Measurements from ENCODE around the gene TNFRSF11A.

Gene TNFRSF11A

GRCh38 chr18:62386601-62387000 is 61.5 kb downstream of the TNFRSF11A start:
- peaks cover 17% of the 10 kb centered on the region for H3K4me1 ChIP-seq (ENCODE audit: insufficient read depth, low read length)
- H3K27me3 ChIP-seq (ENCODE audit: insufficient read depth, low read length), result no peaks in the 10 kb centered on the region
- no peak overlapping the region for H3K4me3 ChIP-seq (ENCODE audit: low read length)
- H3K27ac ChIP-seq (ENCODE audit: low read depth, low read length), result peak overlapping the region; percentile 3; the same call in 1 of the 2 replicates
- WGBS, result 77% methylated on average over 4 of the region's 4 CpGs
- H3K9me3 ChIP-seq (ENCODE audit: insufficient read depth, low read depth, low read length), result peaks cover 9% of the 10 kb centered on the region; the same call in 1 of the 2 replicates
- no peak overlapping the region for H3K9ac ChIP-seq (ENCODE audit: low read depth, low read length)
- no peaks in the 10 kb centered on the region for H3K36me3 ChIP-seq (ENCODE audit: insufficient read depth, low read length)

DNA sequence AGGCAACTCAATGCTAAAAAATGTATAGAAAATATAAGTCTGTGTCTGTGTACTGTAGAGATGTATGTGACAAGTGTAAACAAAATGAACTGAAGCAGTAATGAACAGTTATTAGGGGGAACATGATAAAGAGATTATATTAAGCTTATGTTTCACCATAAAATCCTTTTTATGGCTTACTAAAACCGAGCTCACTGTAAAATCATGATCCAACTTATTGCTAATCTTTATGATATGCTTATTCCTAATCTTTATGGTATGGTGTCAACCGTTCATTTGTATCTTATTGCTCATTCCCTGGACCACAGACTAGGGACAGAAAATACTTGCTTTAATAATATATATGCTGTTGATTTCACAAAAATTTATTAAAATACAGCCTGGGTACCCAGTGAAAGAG is 62.1 kb downstream of the TNFRSF11A start:
- no CpG with 5 or more reads among the region's 2 CpGs for WGBS
- no peak overlapping the region for H3K9ac ChIP-seq (ENCODE audit: low read depth, low read length)

DNA sequence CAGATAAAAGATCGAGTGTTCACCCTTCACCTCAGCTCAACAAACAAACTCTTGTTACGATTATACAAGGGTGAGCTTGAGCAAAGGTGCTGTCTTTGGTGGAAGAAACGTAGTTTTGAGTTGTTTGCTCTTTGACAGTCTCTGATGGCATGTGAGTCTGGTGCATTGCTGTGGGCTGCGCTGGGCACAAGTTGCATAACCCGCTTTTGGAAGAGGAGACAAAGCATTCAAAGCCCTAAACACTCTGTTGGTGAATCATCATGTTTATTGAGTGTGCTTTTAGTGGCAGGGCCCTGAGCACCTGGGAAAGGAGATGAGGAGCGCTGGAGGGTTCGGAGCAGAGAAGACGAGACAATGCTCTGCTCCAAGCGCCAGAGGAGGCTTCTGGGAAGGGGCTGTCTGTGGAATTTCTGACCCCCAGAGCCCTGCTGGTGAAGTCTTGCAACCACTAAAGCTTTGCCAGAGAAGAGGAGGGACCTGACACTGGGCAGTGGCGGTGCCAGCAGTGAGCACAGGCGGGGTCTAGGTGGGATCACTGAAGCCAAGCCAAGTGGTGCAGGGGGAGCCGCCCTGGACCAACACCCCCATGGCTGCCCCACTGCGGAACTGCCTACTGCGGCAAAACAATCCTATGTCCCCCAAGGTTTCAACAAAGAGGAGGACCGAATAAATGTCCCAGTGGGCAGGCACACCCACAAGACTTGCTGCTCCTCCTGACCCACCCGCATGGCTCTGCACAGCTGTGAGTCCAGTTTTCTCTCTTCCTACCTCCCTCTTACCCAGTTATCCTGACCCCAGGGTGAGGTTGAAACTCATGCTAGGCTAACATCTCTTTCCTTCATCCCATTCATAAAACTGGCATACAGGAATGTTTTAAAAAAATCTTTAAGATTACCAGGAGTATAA is 64.0 kb downstream of the TNFRSF11A start:
- Histone ChIP-seq H3K36me3 (ENCODE audit: insufficient read depth, low read length) (no peaks in the 10 kb centered on the region), H3K27me3 (ENCODE audit: insufficient read depth, low read length) (no peaks in the 10 kb centered on the region), H3K9me3 (ENCODE audit: insufficient read depth, low read depth, low read length) (peaks cover 9% of the 10 kb centered on the region; the same call in 1 of the 2 replicates), H3K9ac (ENCODE audit: low read depth, low read length) (no peak overlapping the region), H3K27ac (ENCODE audit: low read depth, low read length) (no peak overlapping the region), H3K4me3 (ENCODE audit: low read length) (no peak overlapping the region), H3K4me1 (ENCODE audit: insufficient read depth, low read length) (peaks cover 17% of the 10 kb centered on the region)
- WGBS, result 89% methylated on average over 16 of the region's 16 CpGs

More for the DNA sequence above, 62.1 kb downstream of the TNFRSF11A start:
- Histone ChIP-seq H3K36me3 (ENCODE audit: insufficient read depth, low read length) (no peaks in the 10 kb centered on the region), H3K4me3 (ENCODE audit: low read length) (no peak overlapping the region), H3K27ac (ENCODE audit: low read depth, low read length) (no peak overlapping the region), H3K4me1 (ENCODE audit: insufficient read depth, low read length) (peaks cover 17% of the 10 kb centered on the region), H3K27me3 (ENCODE audit: insufficient read depth, low read length) (no peaks in the 10 kb centered on the region), H3K9me3 (ENCODE audit: insufficient read depth, low read depth, low read length) (peaks cover 9% of the 10 kb centered on the region; the same call in 1 of the 2 replicates)

- 94% methylated on average over 11 of the region's 11 CpGs for WGBS
- Histone ChIP-seq H3K27me3 (ENCODE audit: insufficient read depth, low read length) (no peaks in the 10 kb centered on the region), H3K9ac (ENCODE audit: low read depth, low read length) (no peak overlapping the region), H3K4me1 (ENCODE audit: insufficient read depth, low read length) (peaks cover 17% of the 10 kb centered on the region), H3K36me3 (ENCODE audit: insufficient read depth, low read length) (no peaks in the 10 kb centered on the region), H3K9me3 (ENCODE audit: insufficient read depth, low read depth, low read length) (peaks cover 9% of the 10 kb centered on the region; the same call in 1 of the 2 replicates), H3K4me3 (ENCODE audit: low read length) (no peak overlapping the region), H3K27ac (ENCODE audit: low read depth, low read length) (no peak overlapping the region)
These were observed 64.8 kb downstream of the TNFRSF11A start for GRCh38 chr18:62389761-62390481.

DNA sequence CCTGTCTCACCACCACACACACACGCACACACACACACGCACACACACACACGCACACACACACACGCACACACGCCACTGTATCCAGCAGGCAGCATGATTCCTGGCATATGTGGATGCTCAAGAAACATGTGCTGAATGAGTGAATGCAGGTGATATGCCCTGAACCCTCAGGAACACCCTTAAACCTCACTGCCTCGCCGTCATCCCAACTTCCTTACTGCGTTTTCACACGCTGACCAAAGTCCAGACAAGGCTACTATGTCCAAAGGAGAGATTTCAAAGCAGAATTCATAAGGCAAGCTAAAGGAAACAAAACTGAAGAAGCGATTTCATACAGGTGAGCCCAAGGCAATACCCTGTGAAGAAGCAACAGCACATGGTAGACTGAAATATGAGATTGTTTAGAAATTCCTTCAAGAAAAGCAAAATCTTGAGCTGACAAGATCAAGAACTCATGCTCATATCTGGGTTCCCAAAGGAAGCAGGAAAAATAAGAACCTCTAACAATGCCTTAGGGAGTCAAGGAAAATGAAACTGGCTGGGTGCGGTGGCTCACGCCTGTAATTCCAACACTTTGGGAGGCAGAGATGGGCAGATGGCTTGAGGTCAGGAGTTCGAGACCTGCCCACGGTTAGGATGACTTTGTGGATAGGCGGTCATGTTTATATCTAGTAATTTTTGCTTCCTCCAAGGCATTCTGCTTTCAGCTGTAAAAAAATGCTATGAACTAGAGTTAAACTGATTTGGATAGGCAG is 69.1 kb downstream of the TNFRSF11A start:
- Histone ChIP-seq H3K4me3 (ENCODE audit: low read length) (no peak overlapping the region), H3K4me1 (ENCODE audit: insufficient read depth, low read length) (peaks cover 5% of the 10 kb centered on the region; the same call in 1 of the 2 replicates), H3K36me3 (ENCODE audit: insufficient read depth, low read length) (no peaks in the 10 kb centered on the region), H3K27me3 (ENCODE audit: insufficient read depth, low read length) (no peaks in the 10 kb centered on the region), H3K9ac (ENCODE audit: low read depth, low read length) (no peak overlapping the region), H3K27ac (ENCODE audit: low read depth, low read length) (no peak overlapping the region), H3K9me3 (ENCODE audit: insufficient read depth, low read depth, low read length) (peaks cover 9% of the 10 kb centered on the region; the same call in 1 of the 2 replicates)
- 95% methylated on average over 13 of the region's 15 CpGs for WGBS

DNA sequence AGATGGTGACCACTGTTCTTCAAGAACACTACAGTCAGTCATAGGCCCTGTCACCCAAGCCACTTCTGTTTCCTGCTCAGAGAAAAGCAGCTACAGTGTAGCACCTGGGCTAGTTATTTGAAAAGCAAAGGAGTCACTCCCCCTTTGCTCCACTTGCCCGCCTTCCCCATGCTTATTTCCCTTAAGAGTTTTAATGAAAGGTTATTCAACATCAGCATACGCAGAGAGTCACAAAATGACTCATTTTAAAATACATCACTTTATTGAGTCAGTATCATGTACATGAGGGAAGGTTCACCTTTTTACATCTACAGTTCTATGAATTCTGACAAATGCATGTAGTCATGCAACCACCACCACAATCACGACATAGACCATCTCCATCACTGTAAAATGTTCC is 71.3 kb downstream of the TNFRSF11A start:
- Histone ChIP-seq H3K9me3 (ENCODE audit: insufficient read depth, low read depth, low read length) (peaks cover 2% of the 10 kb centered on the region; the same call in 1 of the 2 replicates), H3K4me1 (ENCODE audit: insufficient read depth, low read length) (peaks cover 11% of the 10 kb centered on the region), H3K27ac (ENCODE audit: low read depth, low read length) (no peak overlapping the region), H3K4me3 (ENCODE audit: low read length) (no peak overlapping the region), H3K36me3 (ENCODE audit: insufficient read depth, low read length) (no peaks in the 10 kb centered on the region), H3K9ac (ENCODE audit: low read depth, low read length) (no peak overlapping the region), H3K27me3 (ENCODE audit: insufficient read depth, low read length) (no peaks in the 10 kb centered on the region)
- WGBS, result 94% methylated on average over 3 of the region's 3 CpGs

GRCh38 chr18:62396967-62397366 is 71.9 kb downstream of the TNFRSF11A start:
- Histone ChIP-seq H3K4me3 (ENCODE audit: low read length) (no peak overlapping the region), H3K27me3 (ENCODE audit: insufficient read depth, low read length) (no peaks in the 10 kb centered on the region), H3K4me1 (ENCODE audit: insufficient read depth, low read length) (peaks cover 11% of the 10 kb centered on the region), H3K9me3 (ENCODE audit: insufficient read depth, low read depth, low read length) (no peaks in the 10 kb centered on the region), H3K9ac (ENCODE audit: low read depth, low read length) (no peak overlapping the region), H3K27ac (ENCODE audit: low read depth, low read length) (no peak overlapping the region), H3K36me3 (ENCODE audit: insufficient read depth, low read length) (no peaks in the 10 kb centered on the region)
- 81% methylated on average over 3 of the region's 3 CpGs for WGBS

- Histone ChIP-seq H3K9me3 (ENCODE audit: insufficient read depth, low read depth, low read length) (no peaks in the 10 kb centered on the region), H3K4me1 (ENCODE audit: insufficient read depth, low read length) (peaks cover 11% of the 10 kb centered on the region), H3K27me3 (ENCODE audit: insufficient read depth, low read length) (no peaks in the 10 kb centered on the region), H3K36me3 (ENCODE audit: insufficient read depth, low read length) (no peaks in the 10 kb centered on the region), H3K27ac (ENCODE audit: low read depth, low read length) (no peak overlapping the region), H3K9ac (ENCODE audit: low read depth, low read length) (no peak overlapping the region), H3K4me3 (ENCODE audit: low read length) (no peak overlapping the region)
- 92% methylated on average over 6 of the region's 6 CpGs for WGBS
These were observed 73.2 kb downstream of the TNFRSF11A start for GRCh38 chr18:62398291-62398690.

GRCh38 chr18:62399276-62399675 is 74.2 kb downstream of the TNFRSF11A start:
- Histone ChIP-seq H3K27me3 (ENCODE audit: insufficient read depth, low read length) (no peaks in the 10 kb centered on the region), H3K9me3 (ENCODE audit: insufficient read depth, low read depth, low read length) (no peaks in the 10 kb centered on the region), H3K36me3 (ENCODE audit: insufficient read depth, low read length) (no peaks in the 10 kb centered on the region), H3K27ac (ENCODE audit: low read depth, low read length) (no peak overlapping the region), H3K9ac (ENCODE audit: low read depth, low read length) (no peak overlapping the region), H3K4me3 (ENCODE audit: low read length) (no peak overlapping the region), H3K4me1 (ENCODE audit: insufficient read depth, low read length) (peaks cover 11% of the 10 kb centered on the region)
- 96% methylated on average over 2 of the region's 3 CpGs for WGBS

DNA sequence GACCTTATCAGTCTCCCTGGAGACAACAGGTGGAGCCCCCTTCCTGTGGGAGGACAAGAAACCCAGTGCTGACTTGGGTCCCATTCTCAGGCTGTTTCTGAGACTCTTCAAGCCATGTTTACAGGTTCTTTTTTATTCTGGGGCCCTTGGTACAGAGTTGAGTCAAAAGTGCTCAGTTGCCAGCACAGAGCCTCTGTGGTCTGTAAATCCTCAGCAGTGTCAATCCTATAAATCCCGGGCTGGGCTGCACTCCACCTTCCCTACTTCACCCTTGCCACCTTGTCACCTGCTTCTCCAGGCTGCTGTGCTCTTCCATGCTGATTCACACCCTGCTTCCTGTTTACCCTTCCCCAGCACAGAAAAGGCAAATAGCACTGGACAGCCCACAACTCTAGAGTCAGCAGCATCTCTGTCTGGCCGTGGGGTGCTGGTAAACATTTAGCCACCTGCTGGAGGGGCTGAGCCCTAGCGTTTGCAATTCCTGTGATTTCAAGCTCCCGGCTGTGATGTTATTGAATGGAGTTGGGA is 74.7 kb downstream of the TNFRSF11A start:
- Histone ChIP-seq H3K4me3 (ENCODE audit: low read length) (no peak overlapping the region), H3K27ac (ENCODE audit: low read depth, low read length) (no peak overlapping the region), H3K4me1 (ENCODE audit: insufficient read depth, low read length) (peaks cover 11% of the 10 kb centered on the region), H3K9ac (ENCODE audit: low read depth, low read length) (no peak overlapping the region), H3K9me3 (ENCODE audit: insufficient read depth, low read depth, low read length) (no peaks in the 10 kb centered on the region), H3K36me3 (ENCODE audit: insufficient read depth, low read length) (no peaks in the 10 kb centered on the region), H3K27me3 (ENCODE audit: insufficient read depth, low read length) (no peaks in the 10 kb centered on the region)
- 51% methylated on average over 4 of the region's 4 CpGs for WGBS

All from HUES64 (cell line).